Ovary (tissue), 9 donors: Measurements from ENCODE around the gene PHF21B. TPM values are rescaled to one million over a fixed set of nuclear protein-coding genes. Genes with fewer than 3 reads are reported as not detected.

ENCODE experiments used
- DNase-seq, 5 donors: peaks; one replicate each; pipeline ENCODE4 v3.0.0-alpha.2; 2019 to 2020
- H3K27ac ChIP-seq, 2 donors: fragments of 200-600 bp; one replicate each; pipeline versions ENCODE4 v1.5.1 to v1.8.0; 2019 to 2022
- H3K27me3 ChIP-seq: fragments of 200-600 bp; one replicate; pipeline ENCODE4 v1.8.0; 2022
- H3K36me3 ChIP-seq: fragments of 200-600 bp; sonication (generic); one replicate; pipeline ENCODE4 v1.5.1; 2019
- H3K4me1 ChIP-seq: one replicate; pipeline ENCODE4 v1.8.1; 2013; ENCODE audit warnings: mild to moderate bottlenecking, moderate library complexity; ENCODE audit not compliant: insufficient read depth
- H3K4me3 ChIP-seq: fragments of 200-600 bp; sonication (generic); one replicate; pipeline ENCODE4 v1.5.1; 2017
- H3K9me3 ChIP-seq, 2 donors: fragments of 200-600 bp in 1 of 2; sonication (generic) in 1 of 2; one replicate each; pipeline versions ENCODE4 v1.5.1 to v1.8.1; 2013 to 2019; ENCODE audit warnings: mild to moderate bottlenecking in 1 of 2, moderate library complexity in 1 of 2
- EP300 ChIP-seq: sonication (generic); formaldehyde crosslinking; IDR thresholded peaks from one replicate; pipeline ENCODE4 v1.6.1; 2017; ENCODE audit warnings: antibody characterized with exemption
- POLR2A ChIP-seq: fragments of 450-650 bp; IDR thresholded peaks from one replicate; pipeline ENCODE4 v1.6.1; 2017; ENCODE audit warnings: antibody characterized with exemption, mild to moderate bottlenecking, moderate library complexity
- WGBS, 3 donors: extraction: QIAGEN DNeasy Blood & Tissue Kit in 1 of 3; methylation state at CpG; one replicate each; pipeline versions ENCODE4 v1.1.5 to v1.1.7; 2013 to 2017; 5-methylcytosine and 5-hydroxymethylcytosine counted together
- intact Hi-C, 4 donors: fragments of 100-400 bp; cut with DNase I; formaldehyde crosslinking; loops; one replicate each; pipeline versions ENCODE4 v1.11.0 to v1.15.1; 2022 to 2023
- polyA plus RNA-seq, 2 donors: library from polyadenylated mRNA; stranded (reverse); fragments of 200-250 nt in 1 of 2; fragments of 350-450 nt in 1 of 2; fragmentation: Illumina TruSeq in 1 of 2; extraction: RNeasy Lipid Tissue Mini Kit (QIAGEN cat#74804) in 1 of 2; gene quantifications; one replicate each; pipeline ENCODE4 v1.2.3, GENCODE V29; 2013 to 2014
- total RNA-seq, 7 donors: library from RNA; depleted of rRNA in 2 of 7; stranded (reverse); fragments of >200 nt in 2 of 7; fragmentation: NEBNext Ultra II Directional in 3 of 7; extraction: Animal tissue kit (Norgen Biotek cat#: 25700) in 3 of 7; gene quantifications; one replicate each; pipeline versions ENCODE4 v1.1.0 to v1.2.4, GENCODE V29; 2016 to 2023
- TF ChIP-seq, protein P1 (sequence below), 3 donors: fragments of 450-650 bp in 2 of 3; fragments of 200-600 bp in 1 of 3; IDR thresholded peaks; one replicate each; pipeline versions ENCODE4 v1.5.1 to v1.8.0; 2016 to 2022; ENCODE audit warnings: antibody characterized with exemption in 3 of 3, mild to moderate bottlenecking in 1 of 3
- donor health status: DM: no; HTN: no; CAD: no; lungs with moderate emphysema.
- donor health status: DM: no; HTN: no; CAD: no.
- donor health status: Bipolar disorder and iron deficiency.
- donor health status: DM: yes; HTN: yes; CAD: no.
- donor health status: DM: no; HTN: no; CAD: no.
- donor health status: DM: yes; HTN: yes; CAD: no.

PHF21B gene
- total and polyA plus RNA-seq, 9 donors = 0.95 to 10.7 (median 6.4) TPM

GRCh38 chr22:45036154-45036553 lies 26.3 kb upstream of the PHF21B start:
- Histone ChIP-seq H3K36me3 (no peaks in the 10 kb centered on the region), H3K27ac (no peak overlapping the region), H3K9me3 (no peaks in the 10 kb centered on the region), H3K4me1 (peaks cover 13% of the 10 kb centered on the region), H3K27me3 (no peaks in the 10 kb centered on the region), H3K4me3 (no peak overlapping the region)
- intact Hi-C loops = loop anchor here in 1 of 4 donors (10.0 kb wide), 1 partner anchor 829 kb away; no protein-coding TSS in a partner anchor
- TF ChIP-seq POLR2A (no peak), EP300 (no peak)
- TF ChIP-seq, protein P1, sequence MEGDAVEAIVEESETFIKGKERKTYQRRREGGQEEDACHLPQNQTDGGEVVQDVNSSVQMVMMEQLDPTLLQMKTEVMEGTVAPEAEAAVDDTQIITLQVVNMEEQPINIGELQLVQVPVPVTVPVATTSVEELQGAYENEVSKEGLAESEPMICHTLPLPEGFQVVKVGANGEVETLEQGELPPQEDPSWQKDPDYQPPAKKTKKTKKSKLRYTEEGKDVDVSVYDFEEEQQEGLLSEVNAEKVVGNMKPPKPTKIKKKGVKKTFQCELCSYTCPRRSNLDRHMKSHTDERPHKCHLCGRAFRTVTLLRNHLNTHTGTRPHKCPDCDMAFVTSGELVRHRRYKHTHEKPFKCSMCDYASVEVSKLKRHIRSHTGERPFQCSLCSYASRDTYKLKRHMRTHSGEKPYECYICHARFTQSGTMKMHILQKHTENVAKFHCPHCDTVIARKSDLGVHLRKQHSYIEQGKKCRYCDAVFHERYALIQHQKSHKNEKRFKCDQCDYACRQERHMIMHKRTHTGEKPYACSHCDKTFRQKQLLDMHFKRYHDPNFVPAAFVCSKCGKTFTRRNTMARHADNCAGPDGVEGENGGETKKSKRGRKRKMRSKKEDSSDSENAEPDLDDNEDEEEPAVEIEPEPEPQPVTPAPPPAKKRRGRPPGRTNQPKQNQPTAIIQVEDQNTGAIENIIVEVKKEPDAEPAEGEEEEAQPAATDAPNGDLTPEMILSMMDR (IDR thresholded peaks at IDR 0.05) = no peak
- peak; percentile 51 to 94 (median 82) for DNase-seq
- WGBS, 3 donors = 5 to 29% (median 7%) methylated on average over 15 of the region's 15 CpGs

GRCh38 chr22:45034821-45035220 lies 25.0 kb upstream of the PHF21B start:
- TF ChIP-seq, protein P1 (IDR thresholded peaks at IDR 0.05) = no peak
- H3K4me1 ChIP-seq = peaks cover 13% of the 10 kb centered on the region
- no peak overlapping the region for H3K4me3 ChIP-seq
- no peak overlapping the region for H3K27ac ChIP-seq
- no peaks in the 10 kb centered on the region for H3K36me3 ChIP-seq
- intact Hi-C loops = loop anchor here in 1 of 4 donors (10.0 kb wide), 1 partner anchor 830 kb away; no protein-coding TSS in a partner anchor
- H3K27me3 ChIP-seq = no peaks in the 10 kb centered on the region
- DNase-seq = no peak
- no peaks in the 10 kb centered on the region for H3K9me3 ChIP-seq
- 94 to 98% (median 96%) methylated on average over 8 of the region's 8 CpGs for WGBS, 3 donors

DNA sequence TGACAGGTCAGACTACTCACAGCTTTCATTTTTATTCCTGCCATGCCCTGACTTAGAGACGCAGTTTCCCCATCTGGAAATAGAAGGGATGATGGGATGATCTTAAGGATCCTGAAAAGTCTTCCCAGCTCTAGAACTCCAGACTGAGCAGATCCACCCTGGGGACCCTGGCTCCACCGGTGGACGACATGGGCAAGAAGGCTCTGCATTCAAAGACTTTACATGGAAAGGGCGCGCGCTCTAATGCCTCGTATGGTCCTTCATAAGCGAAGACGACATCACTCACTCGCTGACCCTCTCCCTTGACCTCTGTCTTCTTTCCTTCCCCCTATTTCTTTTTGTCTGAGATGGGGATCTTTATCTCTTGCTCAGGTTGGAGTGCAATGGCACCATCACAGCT lies 24.4 kb upstream of the PHF21B start:
- no peak for DNase-seq
- 90 to 94% (median 93%) methylated on average over 10 of the region's 10 CpGs for WGBS, 3 donors
- Histone ChIP-seq H3K4me3 (no peak overlapping the region), H3K27me3 (no peaks in the 10 kb centered on the region), H3K36me3 (no peaks in the 10 kb centered on the region), H3K4me1 (peaks cover 13% of the 10 kb centered on the region), H3K9me3 (no peaks in the 10 kb centered on the region), H3K27ac (no peak overlapping the region)
- intact Hi-C loops = loop anchor here in 1 of 4 donors (10.0 kb wide), 1 partner anchor 831 kb away; no protein-coding TSS in a partner anchor
- TF ChIP-seq POLR2A (no peak), EP300 (no peak)
- TF ChIP-seq, protein P1 (IDR thresholded peaks at IDR 0.05) = no peak

- WGBS, 3 donors = 8 to 16% (median 11%) methylated on average over 2 of the region's 2 CpGs
- Histone ChIP-seq H3K27me3 (no peaks in the 10 kb centered on the region), H3K4me3 (no peak overlapping the region), H3K36me3 (no peaks in the 10 kb centered on the region), H3K9me3 (no peaks in the 10 kb centered on the region), H3K27ac (no peak overlapping the region), H3K4me1 (peaks cover 13% of the 10 kb centered on the region)
- no peak for TF ChIP-seq EP300
- TF ChIP-seq POLR2A = no peak
- TF ChIP-seq, protein P1 (IDR thresholded peaks at IDR 0.05) = no peak
- intact Hi-C loops = loop anchor here in 1 of 4 donors (10.0 kb wide), 1 partner anchor 832 kb away; no protein-coding TSS in a partner anchor
- DNase-seq = no peak
Observed at GRCh38 chr22:45033136-45033535, 23.3 kb upstream of the PHF21B start.
